Ascending aorta (tissue), 2 donors: Measurements from ENCODE around the gene ARL5A. TPM values are rescaled to one million over a fixed set of nuclear protein-coding genes. Genes with fewer than 3 reads are reported as not detected.
A peak's percentile ranks its signal among the peaks of the same experiment; 100 is the strongest.

Experiments used
- DNase-seq, 2 donors: peaks; one replicate each; pipeline ENCODE4 v3.0.0-alpha.2; 2019; ENCODE audit warnings: low spot score in 2 of 2
- H3K27ac ChIP-seq, 2 donors: fragments of 200-600 bp; sonication (generic); one replicate each; pipeline ENCODE4 v1.5.1; 2016 to 2017; ENCODE audit warnings: mild to moderate bottlenecking in 1 of 2
- H3K27me3 ChIP-seq: fragments of 200-600 bp; sonication (generic); one replicate; pipeline ENCODE4 v1.5.1; 2017
- H3K36me3 ChIP-seq, 2 donors: fragments of 200-600 bp; sonication (generic); one replicate each; pipeline ENCODE4 v1.5.1; 2016
- H3K4me1 ChIP-seq, 2 donors: fragments of 200-600 bp; sonication (generic); one replicate each; pipeline ENCODE4 v1.5.1; 2016 to 2017; ENCODE audit warnings: mild to moderate bottlenecking in 1 of 2
- H3K4me3 ChIP-seq, 2 donors: fragments of 200-600 bp; sonication (generic); one replicate each; pipeline ENCODE4 v1.5.1; 2016 to 2017; ENCODE audit warnings: mild to moderate bottlenecking in 1 of 2
- H3K9me3 ChIP-seq, 2 donors: fragments of 200-600 bp; sonication (generic); one replicate each; pipeline ENCODE4 v1.5.1; 2016
- CTCF ChIP-seq, 3 experiments: fragments of 200-600 bp in 2 of 3; fragments of 450-650 bp in 1 of 3; sonication (generic) in 2 of 3; IDR thresholded peaks; one replicate each; pipeline ENCODE4 v1.5.1; 2016 to 2019; ENCODE audit warnings: antibody characterized with exemption in 3 of 3, mild to moderate bottlenecking in 1 of 3, moderate library complexity in 1 of 3
- intact Hi-C: fragments of 100-400 bp; cut with DNase I; formaldehyde crosslinking; loops from one replicate; pipeline ENCODE4 v1.15.1; 2023
- total RNA-seq: library from RNA; depleted of rRNA; stranded (reverse); fragments of >200 nt; gene quantifications from one replicate; pipeline ENCODE4 v1.1.0, GENCODE V29; 2016

ARL5A gene
- total RNA-seq, 1 donor from 2014 or later: 15.8 TPM

GRCh38 chr2:151837926-151838325 lies 9.7 kb upstream of the ARL5A start:
- Histone ChIP-seq H3K27me3 (no peaks in the 10 kb centered on the region), H3K4me1 (no peaks in the 10 kb centered on the region), H3K27ac (no peak overlapping the region), H3K4me3 (no peak overlapping the region), H3K36me3 (no peaks in the 10 kb centered on the region), H3K9me3 (no peaks in the 10 kb centered on the region)
- intact Hi-C loops: no loop called here
- no peak for TF ChIP-seq CTCF (IDR thresholded peaks at IDR 0.05)
- no peak for DNase-seq

GRCh38 chr2:151833984-151834383 lies 5.8 kb upstream of the ARL5A start:
- H3K4me1 ChIP-seq: peaks cover 0 to under 1% of the 10 kb centered on the region in 2 donors
- H3K4me3 ChIP-seq: no peak overlapping the region
- H3K27ac ChIP-seq: no peak overlapping the region
- DNase-seq: no peak
- intact Hi-C loops: no loop called here
- TF ChIP-seq CTCF (IDR thresholded peaks at IDR 0.05): no peak
- H3K36me3 ChIP-seq: no peaks in the 10 kb centered on the region
- H3K9me3 ChIP-seq: no peaks in the 10 kb centered on the region
- H3K27me3 ChIP-seq: no peaks in the 10 kb centered on the region

- Histone ChIP-seq H3K27me3 (no peaks in the 10 kb centered on the region), H3K27ac (no peak overlapping the region), H3K4me3 (no peak overlapping the region), H3K4me1 (peaks cover 0 to 6% of the 10 kb centered on the region in 2 donors), H3K36me3 (no peaks in the 10 kb centered on the region), H3K9me3 (no peaks in the 10 kb centered on the region)
- no peak for DNase-seq
- intact Hi-C loops: no loop called here
- TF ChIP-seq CTCF (IDR thresholded peaks at IDR 0.05): no peak
Observed at GRCh38 chr2:151830961-151831360, 2.7 kb upstream of the ARL5A start.

GRCh38 chr2:151828890-151829324 lies 686 bp upstream of the ARL5A start:
- TF ChIP-seq CTCF (IDR thresholded peaks at IDR 0.05): no peak
- peak overlapping the region; percentile 89 to 96 for H3K27ac ChIP-seq
- H3K9me3 ChIP-seq: no peaks in the 10 kb centered on the region
- DNase-seq: no peak
- no peaks in the 10 kb centered on the region for H3K36me3 ChIP-seq
- H3K4me3 ChIP-seq: peak overlapping the region; percentile 96
- H3K4me1 ChIP-seq: peaks cover 0 to 13% of the 10 kb centered on the region in 2 donors
- no peaks in the 10 kb centered on the region for H3K27me3 ChIP-seq
- intact Hi-C loops: loop anchor here (1.0 to 10.0 kb wide), 5 partner anchors 50 to 346 kb away; partner anchors contain the start of gene STAM2

GRCh38 chr2:151827564-151828142 lies 568 bp downstream of the ARL5A start:
- Histone ChIP-seq H3K27ac (peak overlapping the region; percentile 89 to 96), H3K4me3 (peak overlapping the region; percentile 96), H3K27me3 (no peaks in the 10 kb centered on the region), H3K36me3 (no peaks in the 10 kb centered on the region), H3K9me3 (no peaks in the 10 kb centered on the region), H3K4me1 (peaks cover 0 to 13% of the 10 kb centered on the region in 2 donors)
- TF ChIP-seq CTCF (IDR thresholded peaks at IDR 0.05): no peak
- intact Hi-C loops: loop anchor here (1.0 to 10.0 kb wide), 5 partner anchors 52 to 347 kb away; partner anchors contain the start of gene STAM2
- no peak for DNase-seq
